Sigmoid colon (tissue), 3 donors: ENCODE measurements around the gene MAS1L.

Experiments
- POLR2A ChIP-seq, 2 donors: fragments of 450-650 bp; IDR thresholded peaks; one replicate each; pipeline ENCODE4 v1.6.1; 2016; ENCODE audit warnings: antibody characterized with exemption in 2 of 2, mild to moderate bottlenecking in 2 of 2, moderate library complexity in 2 of 2
- TF ChIP-seq, protein P1 (sequence below), 4 experiments: fragments of 450-650 bp in 3 of 4; fragments of 200-600 bp in 1 of 4; IDR thresholded peaks; one replicate each; pipeline ENCODE4 v1.5.1; 2016 to 2019; ENCODE audit warnings: antibody characterized with exemption in 4 of 4, mild to moderate bottlenecking in 3 of 4, moderate library complexity in 2 of 4

GRCh38 chr6:29465279-29465678 lies 22.5 kb downstream of the MAS1L start:
- TF ChIP-seq, protein P1, sequence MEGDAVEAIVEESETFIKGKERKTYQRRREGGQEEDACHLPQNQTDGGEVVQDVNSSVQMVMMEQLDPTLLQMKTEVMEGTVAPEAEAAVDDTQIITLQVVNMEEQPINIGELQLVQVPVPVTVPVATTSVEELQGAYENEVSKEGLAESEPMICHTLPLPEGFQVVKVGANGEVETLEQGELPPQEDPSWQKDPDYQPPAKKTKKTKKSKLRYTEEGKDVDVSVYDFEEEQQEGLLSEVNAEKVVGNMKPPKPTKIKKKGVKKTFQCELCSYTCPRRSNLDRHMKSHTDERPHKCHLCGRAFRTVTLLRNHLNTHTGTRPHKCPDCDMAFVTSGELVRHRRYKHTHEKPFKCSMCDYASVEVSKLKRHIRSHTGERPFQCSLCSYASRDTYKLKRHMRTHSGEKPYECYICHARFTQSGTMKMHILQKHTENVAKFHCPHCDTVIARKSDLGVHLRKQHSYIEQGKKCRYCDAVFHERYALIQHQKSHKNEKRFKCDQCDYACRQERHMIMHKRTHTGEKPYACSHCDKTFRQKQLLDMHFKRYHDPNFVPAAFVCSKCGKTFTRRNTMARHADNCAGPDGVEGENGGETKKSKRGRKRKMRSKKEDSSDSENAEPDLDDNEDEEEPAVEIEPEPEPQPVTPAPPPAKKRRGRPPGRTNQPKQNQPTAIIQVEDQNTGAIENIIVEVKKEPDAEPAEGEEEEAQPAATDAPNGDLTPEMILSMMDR (IDR thresholded peaks at IDR 0.05): no peak
- no peak for TF ChIP-seq POLR2A (IDR thresholded peaks at IDR 0.05)
